Small intestine (tissue), 7 donors: ENCODE measurements around the gene TEDC1. TPM values are rescaled to one million over a fixed set of nuclear protein-coding genes. Genes with fewer than 3 reads are reported as not detected.

Experiments used
- DNase-seq, 2 donors: peaks; one replicate each; pipeline versions ENCODE4 v3.0.0 to v3.0.0-alpha.2; 2013
- FAIRE-seq: peaks from 2 replicates; lab custom pipeline; 2012; peaks lifted over from hg19 to GRCh38; lab: Jason Lieb, UNC
- H3K27ac ChIP-seq, 3 donors: one replicate each; pipeline ENCODE4 v1.5.1; 2013; ENCODE audit warnings: low read length in 2 of 3, mild to moderate bottlenecking in 2 of 3, control low read depth in 1 of 3, inconsistent platforms in 1 of 3, low read depth in 1 of 3, moderate library complexity in 1 of 3
- H3K27me3 ChIP-seq, 3 donors: one replicate each; pipeline ENCODE4 v1.6.1; 2013; ENCODE audit warnings: low read length in 3 of 3, inconsistent platforms in 1 of 3; ENCODE audit not compliant: control insufficient read depth in 3 of 3, insufficient read depth in 3 of 3
- H3K36me3 ChIP-seq, 3 donors: one replicate each; pipeline ENCODE4 v1.6.1; 2013; ENCODE audit warnings: low read length in 3 of 3, inconsistent platforms in 1 of 3, low read depth in 1 of 3, mild to moderate bottlenecking in 1 of 3, moderate library complexity in 1 of 3; ENCODE audit not compliant: control insufficient read depth in 3 of 3, insufficient read depth in 2 of 3
- H3K4me1 ChIP-seq, 3 donors: one replicate each; pipeline ENCODE4 v1.6.1; 2013; ENCODE audit warnings: low read length in 2 of 3, inconsistent platforms in 1 of 3, low read depth in 1 of 3, mild to moderate bottlenecking in 1 of 3, moderate library complexity in 1 of 3; ENCODE audit not compliant: control insufficient read depth in 3 of 3, insufficient read depth in 2 of 3
- H3K4me3 ChIP-seq, 3 donors: one replicate each; pipeline ENCODE4 v1.5.1; 2013; ENCODE audit warnings: low read length in 3 of 3, control low read depth in 1 of 3, inconsistent platforms in 1 of 3, low read depth in 1 of 3, mild to moderate bottlenecking in 1 of 3, moderate library complexity in 1 of 3
- H3K9me3 ChIP-seq, 2 donors: one replicate each; pipeline ENCODE4 v1.6.1; 2013; ENCODE audit warnings: low read depth in 1 of 2, low read length in 1 of 2; ENCODE audit not compliant: control insufficient read depth in 2 of 2, insufficient read depth in 1 of 2
- WGBS, 3 donors: extraction: QIAGEN DNeasy Blood & Tissue Kit; methylation state at CpG; one replicate each; pipeline ENCODE4 v1.1.7; 2013; 5-methylcytosine and 5-hydroxymethylcytosine counted together
- polyA plus RNA-seq, 4 donors: library from polyadenylated mRNA; stranded (reverse) in 3 of 4; unstranded in 1 of 4; fragments of 200-250 nt in 3 of 4; fragments of 120-200 nt in 1 of 4; gene quantifications; one replicate each; pipeline versions ENCODE4 v1.2.1 to v1.2.3, GENCODE V29; 2013
- donor health status: healthy with polysubstance abuse.
- donor health status: control.
- donor health status: control.
- donor health status: Bipolar disorder and iron deficiency.
- donor health status: healthy.

Gene TEDC1
- polyA plus RNA-seq, 4 donors, result 6.6 to 28.0 (median 23.8) TPM

DNA sequence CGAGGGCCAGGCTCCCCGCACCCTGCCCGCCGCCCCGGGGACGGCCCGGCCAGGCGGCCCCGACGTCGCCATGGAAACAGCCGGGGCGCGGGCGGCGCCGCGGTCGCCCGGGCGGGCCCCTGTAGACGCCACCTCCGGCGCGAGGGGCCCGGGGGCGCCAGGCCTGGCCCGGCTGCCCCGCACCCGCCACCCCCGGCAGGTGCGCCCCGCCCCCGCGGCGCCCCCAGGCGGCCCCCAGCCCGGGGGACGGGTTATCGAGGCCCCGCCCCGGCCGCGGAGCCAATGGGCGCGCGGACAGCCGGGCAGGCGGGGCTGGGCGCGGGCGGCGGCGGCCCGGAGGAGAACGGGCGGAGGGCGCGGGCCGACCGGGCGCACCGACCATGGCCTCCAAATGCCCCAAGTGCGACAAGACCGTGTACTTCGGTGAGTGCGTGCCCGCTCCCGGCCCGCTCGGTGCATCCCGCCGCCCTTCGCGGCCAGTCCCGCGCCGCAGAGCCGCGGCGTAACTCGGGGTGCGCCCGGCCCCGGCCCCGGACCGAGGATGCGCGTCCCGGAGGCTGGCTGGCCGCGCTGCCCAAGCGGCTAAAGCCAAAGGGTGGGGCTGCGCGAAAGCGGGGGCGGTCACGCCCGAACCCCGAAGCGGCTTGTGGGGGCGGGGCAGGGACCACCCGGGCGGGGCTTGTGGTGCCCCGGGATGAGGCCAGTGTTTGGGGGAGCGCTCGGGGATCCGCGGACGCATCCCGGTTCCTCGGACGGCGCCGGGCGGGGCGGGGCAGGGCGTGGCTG lies 16.4 kb upstream of the TEDC1 start, which contains the start of gene CRIP2:
Gene CRIP2, plus strand, starts transcription at position 339 of the 786 bp plus-strand sequence. Its CDS starts 42 bp downstream, at position 381.
- FAIRE-seq (no peak), DNase-seq (peak in 1 of 2 donors; percentile 76)
- Histone ChIP-seq H3K27ac (peak within 1 kb of the TSS in 2 of 3 donors; percentile 77 to 86), H3K4me1 (peaks cover 0 to 38% (median 0%) of the 10 kb centered on the region in 3 donors), H3K4me3 (peak within 1 kb of the TSS; percentile 48 to 59 (median 53)), H3K27me3 (peaks cover 3 to 27% (median 7%) of the 10 kb centered on the region in 3 donors), H3K36me3 (peaks cover 0 to 20% (median under 1%) of the 10 kb centered on the region in 3 donors), H3K9me3 (no peaks in the 10 kb centered on the region)
- WGBS, 3 donors, result 0 to 1% (median 1%) methylated on average over 62 to 118 of the region's 118 CpGs

DNA sequence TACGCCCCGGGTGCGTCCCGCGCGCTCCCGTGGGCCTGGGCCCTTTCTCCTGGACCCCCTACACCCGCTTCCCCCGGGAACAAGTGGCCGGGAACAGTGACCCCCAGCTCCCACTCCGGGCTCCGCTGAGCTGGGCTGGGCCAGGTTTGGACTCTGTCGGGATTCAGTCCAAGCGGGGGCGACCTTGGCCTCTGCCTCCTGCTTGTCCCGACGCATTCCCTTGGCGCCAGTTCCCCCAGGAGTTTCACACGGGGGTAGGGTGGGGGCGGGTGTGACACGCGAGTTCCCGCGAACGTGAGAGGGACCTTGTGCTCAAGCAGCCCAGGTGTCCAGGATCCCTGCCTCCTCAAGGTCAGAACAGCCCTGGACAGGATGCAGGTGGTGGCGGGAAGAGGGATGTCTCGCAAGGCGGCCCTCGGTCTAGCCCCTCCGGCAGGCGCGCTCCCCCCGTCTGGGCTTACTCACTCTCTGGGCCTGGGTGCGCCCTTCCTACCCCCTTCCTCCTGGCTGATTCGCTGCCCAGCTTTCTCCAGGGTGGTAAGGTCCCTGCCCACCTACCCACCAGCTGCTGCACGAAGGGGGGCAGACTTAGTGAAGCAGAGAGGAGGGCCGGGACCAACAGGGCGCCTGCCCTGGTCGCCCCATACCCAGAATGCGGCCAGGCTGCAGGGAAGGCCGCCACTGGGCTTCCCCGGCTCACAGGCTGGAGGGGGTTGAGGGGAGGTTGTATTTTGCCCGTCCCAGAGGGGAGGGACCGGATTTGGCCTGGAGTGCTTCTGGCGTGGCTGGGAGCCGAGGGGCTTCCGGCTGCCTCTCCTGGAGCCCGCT lies 15.6 kb upstream of the TEDC1 start:
- Histone ChIP-seq H3K4me1 (peaks cover 0 to 41% (median 0%) of the 10 kb centered on the region in 3 donors), H3K27ac (peak overlapping the region in 2 of 3 donors; percentile 37 to 86), H3K4me3 (peak overlapping the region; percentile 48 to 59 (median 53)), H3K36me3 (peaks cover 0 to 15% (median 0%) of the 10 kb centered on the region in 3 donors), H3K9me3 (no peaks in the 10 kb centered on the region), H3K27me3 (peaks cover 3 to 30% (median 10%) of the 10 kb centered on the region in 3 donors)
- DNase-seq (peak in 1 of 2 donors; percentile 50), FAIRE-seq (no peak)
- WGBS, 3 donors, result 9 to 12% (median 12%) methylated on average over 42 to 48 of the region's 48 CpGs

DNA sequence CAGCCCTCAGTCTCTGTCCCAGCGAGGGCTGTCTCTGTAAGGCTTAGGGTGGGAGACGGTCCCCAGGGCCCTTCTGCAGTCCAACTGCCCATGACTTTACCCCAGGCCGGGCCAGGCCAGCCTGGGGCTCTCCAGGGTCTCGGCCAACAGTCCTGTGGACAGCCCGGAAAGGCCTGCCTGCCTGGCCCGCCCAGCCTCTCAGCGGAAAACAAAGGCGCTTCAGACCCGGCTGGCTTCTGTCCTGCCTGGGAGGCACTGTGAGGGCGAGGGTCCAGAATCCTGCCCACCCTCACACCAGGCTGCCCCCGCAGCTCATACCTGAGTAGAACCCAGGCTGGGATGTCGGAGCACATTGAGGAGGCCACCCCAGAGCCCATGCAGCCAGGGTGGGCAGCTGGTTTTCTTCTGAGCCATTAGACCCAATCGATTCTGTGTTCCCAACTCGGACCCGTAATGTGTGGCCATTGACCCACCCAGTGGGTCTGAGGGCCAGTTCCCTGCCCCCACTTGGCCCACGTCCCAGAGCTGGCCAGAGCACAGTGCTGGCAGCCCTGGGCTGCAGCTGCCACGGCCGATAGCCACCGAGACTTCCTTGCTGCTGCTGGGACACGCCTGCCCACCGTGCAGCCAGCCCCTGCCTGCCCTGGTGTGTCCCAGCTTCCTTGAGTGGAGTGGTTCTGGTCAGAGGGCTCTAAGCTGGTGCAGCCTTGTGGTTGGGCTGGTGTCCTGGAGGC lies 14.8 kb upstream of the TEDC1 start:
- peak overlapping the region in 2 of 3 donors; percentile 9 to 53 for H3K4me3 ChIP-seq
- H3K27ac ChIP-seq, result peak overlapping the region in 2 of 3 donors; percentile 37 to 86
- DNase-seq (peak in 1 of 2 donors; percentile 26), FAIRE-seq (no peak)
- H3K36me3 ChIP-seq, result peaks cover 0 to 7% (median 0%) of the 10 kb centered on the region in 3 donors
- H3K4me1 ChIP-seq, result peaks cover 0 to 45% (median 0%) of the 10 kb centered on the region in 3 donors
- WGBS, 3 donors, result 32 to 36% (median 33%) methylated on average over 18 to 21 of the region's 21 CpGs
- H3K27me3 ChIP-seq, result peaks cover 3 to 30% (median 10%) of the 10 kb centered on the region in 3 donors
- no peaks in the 10 kb centered on the region for H3K9me3 ChIP-seq

DNA sequence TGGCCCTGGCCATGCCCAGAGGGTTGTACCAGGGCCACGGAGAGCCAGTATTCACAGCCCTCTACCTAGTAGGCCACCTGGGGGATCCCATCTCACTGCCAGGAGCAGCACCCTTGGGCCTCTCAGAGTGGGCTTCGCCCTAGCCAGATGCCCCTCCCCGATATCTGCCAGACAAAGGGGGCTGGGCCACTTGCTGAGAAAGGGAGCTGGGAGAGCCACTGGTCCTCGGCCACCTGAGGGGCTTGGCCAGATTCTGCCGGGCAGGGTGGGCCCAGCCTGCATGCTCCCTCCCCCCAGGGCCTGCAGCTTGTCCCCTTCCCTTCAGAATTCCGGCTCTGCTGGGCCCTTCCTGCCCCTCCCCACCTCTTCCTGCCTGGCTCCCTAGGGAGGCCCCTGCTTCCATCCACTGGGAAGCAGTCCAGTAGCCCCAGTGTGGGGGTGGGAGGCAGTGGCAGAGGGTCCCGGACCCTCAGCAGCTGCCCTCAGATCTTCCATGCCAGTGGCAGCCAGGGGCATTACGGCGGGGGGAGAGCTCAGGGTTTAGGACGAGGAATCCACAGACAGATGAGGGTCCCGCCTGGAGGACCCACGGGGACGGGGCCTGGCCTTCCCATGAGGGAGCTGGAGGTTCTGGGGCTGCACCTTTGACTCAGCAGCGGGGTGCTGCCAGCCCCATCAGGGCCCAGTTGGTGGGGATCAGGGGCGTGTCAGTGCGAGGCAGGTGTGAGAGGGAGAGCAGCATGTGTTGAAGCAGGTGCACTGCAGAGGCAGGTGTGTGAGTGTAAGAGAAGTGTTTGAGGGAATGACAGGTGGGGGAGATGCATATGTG lies 14.0 kb upstream of the TEDC1 start:
- Histone ChIP-seq H3K4me1 (peaks cover under 1 to 51% (median under 1%) of the 10 kb centered on the region in 3 donors), H3K27me3 (peaks cover 3 to 30% (median 10%) of the 10 kb centered on the region in 3 donors), H3K36me3 (peaks cover 0 to 6% (median 0%) of the 10 kb centered on the region in 3 donors), H3K27ac (peak overlapping the region in 2 of 3 donors; percentile 37 to 86), H3K4me3 (peak overlapping the region in 1 of 3 donors; percentile 53), H3K9me3 (no peaks in the 10 kb centered on the region)
- peak in 1 of 2 donors; percentile 25 for DNase-seq
- FAIRE-seq, result no peak
- 24 to 44% (median 28%) methylated on average over 15 to 16 of the region's 16 CpGs for WGBS, 3 donors

DNA sequence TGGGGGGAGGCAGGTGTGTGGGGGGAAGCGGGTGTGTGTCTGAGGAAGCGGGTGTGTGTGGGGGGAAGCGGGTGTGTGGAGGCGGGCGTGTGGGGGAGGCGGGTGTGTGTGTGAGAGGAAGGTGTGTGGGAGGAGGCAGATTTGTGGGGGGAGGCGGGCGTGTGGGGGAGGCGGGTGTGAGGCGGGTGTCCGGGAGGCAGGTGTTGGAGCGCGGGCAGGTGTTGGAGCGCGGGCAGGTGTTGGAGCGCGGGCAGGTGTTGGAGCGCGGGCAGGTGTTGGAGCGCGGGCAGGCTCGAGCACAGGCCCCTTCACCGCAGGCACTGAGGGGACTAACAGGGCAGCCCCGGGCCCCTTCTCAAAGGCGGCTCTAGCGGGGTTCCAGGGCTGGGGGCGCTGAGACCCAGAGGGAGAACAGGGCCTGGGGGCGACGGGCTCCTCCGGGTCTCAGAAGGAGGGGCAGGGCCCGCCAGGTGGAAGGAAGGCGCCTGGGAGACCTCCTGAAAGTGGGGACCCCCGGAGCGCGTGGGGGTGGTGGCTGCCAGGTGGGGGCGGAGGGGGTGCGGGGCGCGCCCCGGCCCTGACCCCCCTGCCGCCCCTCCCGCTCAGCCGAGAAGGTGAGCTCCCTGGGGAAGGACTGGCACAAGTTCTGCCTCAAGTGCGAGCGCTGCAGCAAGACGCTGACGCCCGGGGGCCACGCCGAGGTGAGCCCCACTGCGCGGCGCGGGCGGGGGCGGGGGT lies 13.2 kb upstream of the TEDC1 start:
- Histone ChIP-seq H3K27me3 (peaks cover 3 to 30% (median 10%) of the 10 kb centered on the region in 3 donors), H3K4me3 (no peak overlapping the region), H3K27ac (no peak overlapping the region), H3K4me1 (peaks cover 2 to 57% (median 5%) of the 10 kb centered on the region in 3 donors), H3K36me3 (peaks cover 0 to 8% (median 0%) of the 10 kb centered on the region in 3 donors), H3K9me3 (no peaks in the 10 kb centered on the region)
- DNase-seq (peak in 1 of 2 donors; percentile 33), FAIRE-seq (no peak)
- 6 to 34% (median 13%) methylated on average over 12 to 56 of the region's 56 CpGs for WGBS, 3 donors

DNA sequence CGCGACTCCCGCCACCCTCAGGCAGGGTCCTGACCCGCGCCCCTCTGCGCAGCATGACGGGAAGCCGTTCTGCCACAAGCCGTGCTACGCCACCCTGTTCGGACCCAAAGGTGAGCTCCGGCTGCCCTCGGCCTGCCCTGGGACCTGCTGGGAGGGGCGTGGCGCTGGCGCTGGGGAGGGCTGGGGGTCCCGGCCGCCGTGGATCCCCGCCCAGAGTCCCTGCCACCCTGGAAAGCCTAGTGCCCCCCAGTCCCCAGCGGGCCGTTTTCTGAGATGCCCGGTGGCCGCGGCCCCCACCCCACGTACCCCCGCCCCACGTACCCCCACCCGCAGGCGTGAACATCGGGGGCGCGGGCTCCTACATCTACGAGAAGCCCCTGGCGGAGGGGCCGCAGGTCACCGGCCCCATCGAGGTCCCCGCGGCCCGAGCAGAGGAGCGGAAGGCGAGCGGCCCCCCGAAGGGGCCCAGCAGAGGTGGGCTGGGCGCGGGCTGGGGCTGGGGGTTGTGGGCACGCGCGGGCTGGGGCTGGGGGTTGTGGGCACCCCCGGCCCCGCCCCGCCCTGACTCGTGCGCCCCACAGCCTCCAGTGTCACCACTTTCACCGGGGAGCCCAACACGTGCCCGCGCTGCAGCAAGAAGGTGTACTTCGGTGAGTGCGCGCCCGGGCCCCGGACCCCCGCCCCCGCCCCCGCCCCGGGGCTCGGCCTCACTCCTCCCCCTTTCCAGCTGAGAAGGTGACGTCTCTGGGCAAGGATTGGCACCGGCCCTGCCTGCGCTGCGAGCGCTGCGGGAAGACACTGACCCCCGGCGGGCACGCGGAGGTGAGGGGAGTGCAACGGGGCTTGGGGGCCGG lies 12.4 kb upstream of the TEDC1 start:
- 19 to 49% (median 33%) methylated on average over 42 to 81 of the region's 81 CpGs for WGBS, 3 donors
- no peak overlapping the region for H3K4me3 ChIP-seq
- H3K27me3 ChIP-seq, result peaks cover 3 to 30% (median 10%) of the 10 kb centered on the region in 3 donors
- FAIRE-seq (no peak), DNase-seq (peak in 1 of 2 donors; percentile 33)
- H3K4me1 ChIP-seq, result peaks cover 2 to 59% (median 7%) of the 10 kb centered on the region in 3 donors
- no peaks in the 10 kb centered on the region for H3K9me3 ChIP-seq
- H3K36me3 ChIP-seq, result peaks cover 0 to 8% (median 0%) of the 10 kb centered on the region in 3 donors
- no peak overlapping the region for H3K27ac ChIP-seq
